H4 (cell line): Measurements from ENCODE around the gene SLC25A21. TPM values are rescaled to one million over a fixed set of nuclear protein-coding genes. Genes with fewer than 3 reads are reported as not detected.

ENCODE experiments used
- DNase-seq: peaks from one replicate; pipeline ENCODE4 v3.0.0-alpha.2; 2015; ENCODE audit warnings: low spot score
- total RNA-seq: library from RNA; depleted of rRNA; stranded (reverse); fragments of >200 nt; shearing (Covaris generic); gene quantifications from 2 replicates; pipeline ENCODE4 v1.2.3, GENCODE V29; 2014

The SLC25A21 gene
- total RNA-seq, 1 experiment from 2014 or later = not detected

DNA sequence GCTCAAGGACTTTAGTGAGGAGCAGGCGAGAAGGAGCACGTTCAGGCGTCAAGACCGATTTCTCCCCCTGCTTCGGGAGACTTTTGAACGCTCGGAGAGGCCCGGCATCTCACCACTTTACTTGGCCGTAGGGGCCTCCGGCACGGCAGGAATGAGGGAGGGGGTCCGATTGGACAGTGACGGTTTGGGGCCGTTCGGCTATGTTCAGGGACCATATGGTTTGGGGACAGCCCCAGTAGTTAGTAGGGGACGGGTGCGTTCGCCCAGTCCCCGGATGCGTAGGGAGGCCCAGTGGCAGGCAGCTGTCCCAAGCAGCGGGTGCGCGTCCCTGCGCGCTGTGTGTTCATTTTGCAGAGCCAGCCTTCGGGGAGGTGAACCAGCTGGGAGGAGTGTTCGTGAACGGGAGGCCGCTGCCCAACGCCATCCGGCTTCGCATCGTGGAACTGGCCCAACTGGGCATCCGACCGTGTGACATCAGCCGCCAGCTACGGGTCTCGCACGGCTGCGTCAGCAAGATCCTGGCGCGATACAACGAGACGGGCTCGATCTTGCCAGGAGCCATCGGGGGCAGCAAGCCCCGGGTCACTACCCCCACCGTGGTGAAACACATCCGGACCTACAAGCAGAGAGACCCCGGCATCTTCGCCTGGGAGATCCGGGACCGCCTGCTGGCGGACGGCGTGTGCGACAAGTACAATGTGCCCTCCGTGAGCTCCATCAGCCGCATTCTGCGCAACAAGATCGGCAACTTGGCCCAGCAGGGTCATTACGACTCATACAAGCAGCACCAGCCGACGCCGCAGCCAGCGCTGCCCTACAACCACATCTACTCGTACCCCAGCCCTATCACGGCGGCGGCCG, 509.6 kb downstream of the SLC25A21 start:
- DNase-seq = peak; percentile 15

GRCh38 chr14:36662258-36662542, 510.2 kb downstream of the SLC25A21 start:
- no peak for DNase-seq

DNA sequence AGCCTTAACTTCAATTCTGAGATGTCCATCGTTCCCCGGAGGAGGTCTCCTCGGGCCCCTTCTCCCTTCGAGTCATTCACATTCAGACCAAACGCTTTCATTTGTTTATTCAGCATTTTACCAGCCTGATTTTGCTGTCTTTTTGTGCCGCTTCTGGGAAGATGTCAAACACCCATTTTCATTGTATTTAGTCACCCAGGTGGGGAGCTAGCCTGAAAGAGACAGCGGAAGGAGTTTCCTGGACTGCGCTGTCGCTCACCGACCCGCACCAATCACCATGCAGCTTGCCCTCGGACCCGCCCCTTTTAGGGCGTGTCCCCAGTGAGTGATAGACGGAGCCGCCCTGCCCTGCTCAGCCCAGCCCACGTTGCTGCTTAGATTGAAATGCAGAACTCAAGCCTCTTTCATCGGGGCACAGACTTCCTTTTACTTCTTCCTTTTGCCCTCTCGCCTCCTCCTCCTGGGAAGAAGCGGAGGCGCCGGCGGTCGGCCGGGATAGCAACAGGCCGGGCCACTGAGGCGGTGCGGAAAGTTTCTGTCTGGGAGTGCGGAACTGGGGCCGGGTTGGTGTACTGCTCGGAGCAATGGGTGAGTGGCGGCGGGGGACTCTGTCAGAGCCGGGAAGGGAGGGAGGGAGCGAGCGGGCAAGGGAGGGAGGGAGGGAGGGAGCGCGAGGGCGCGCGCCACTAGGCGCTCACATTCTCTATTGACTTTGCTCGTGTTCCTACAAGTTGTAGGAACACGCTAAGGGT, 510.7 kb downstream of the SLC25A21 start, which contains the start of gene PAX9:
Gene PAX9, plus strand, starts transcription at position 355 of the 752 bp plus-strand sequence. Its CDS starts 230 bp downstream, at position 585.
- DNase-seq = peak; percentile 90

GRCh38 chr14:36660736-36661505, 511.5 kb downstream of the SLC25A21 start:
- DNase-seq = no peak

DNA sequence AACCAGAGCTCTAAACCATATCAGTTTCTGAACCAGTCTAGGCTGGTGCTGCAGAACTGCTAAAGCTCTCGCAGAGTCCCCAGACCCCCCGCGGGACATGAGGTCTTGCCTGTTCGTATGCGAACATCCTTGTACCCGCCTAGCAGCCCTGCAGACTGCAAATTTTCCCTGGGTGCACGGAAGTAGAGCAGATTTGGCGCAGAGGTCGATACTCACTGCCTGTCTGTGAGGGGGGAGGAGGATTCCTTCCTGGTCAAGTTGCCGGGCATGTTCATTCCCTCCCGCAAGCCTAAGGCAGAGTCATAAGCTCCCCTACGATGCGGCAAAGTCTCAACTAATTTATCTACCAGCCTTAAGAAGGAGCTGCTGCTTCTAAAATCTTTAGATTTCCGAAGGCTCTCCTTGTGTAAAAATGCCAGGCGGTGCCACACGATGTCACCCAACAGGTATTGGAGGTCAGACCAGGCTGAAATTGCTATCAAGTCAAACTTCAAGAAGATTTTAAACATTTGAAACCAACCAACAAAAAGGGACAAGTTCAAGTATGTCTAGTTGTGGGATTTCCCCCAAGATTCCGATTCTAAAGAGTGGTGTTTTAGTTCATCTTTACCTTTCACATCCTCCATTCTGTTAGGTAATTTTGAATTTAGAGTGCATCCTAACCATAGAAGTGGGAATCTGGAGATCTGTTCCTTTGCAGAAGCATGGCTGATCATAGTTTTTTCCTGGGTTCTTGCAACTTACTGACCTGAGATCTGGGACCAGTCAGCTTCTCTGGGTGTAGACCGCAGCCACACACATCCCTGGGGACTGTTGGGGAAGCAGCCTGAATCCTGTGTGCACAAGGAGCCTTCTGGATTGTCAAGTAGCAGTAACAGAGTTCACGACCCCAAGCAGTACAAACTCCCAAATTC, 512.3 kb downstream of the SLC25A21 start:
- DNase-seq = no peak

- DNase-seq = no peak
These were observed 513.2 kb downstream of the SLC25A21 start for GRCh38 chr14:36659010-36659821.

- DNase-seq = no peak
These were observed 514.0 kb downstream of the SLC25A21 start for GRCh38 chr14:36658123-36659009.

GRCh38 chr14:36657399-36658122, 514.8 kb downstream of the SLC25A21 start:
- no peak for DNase-seq

DNA sequence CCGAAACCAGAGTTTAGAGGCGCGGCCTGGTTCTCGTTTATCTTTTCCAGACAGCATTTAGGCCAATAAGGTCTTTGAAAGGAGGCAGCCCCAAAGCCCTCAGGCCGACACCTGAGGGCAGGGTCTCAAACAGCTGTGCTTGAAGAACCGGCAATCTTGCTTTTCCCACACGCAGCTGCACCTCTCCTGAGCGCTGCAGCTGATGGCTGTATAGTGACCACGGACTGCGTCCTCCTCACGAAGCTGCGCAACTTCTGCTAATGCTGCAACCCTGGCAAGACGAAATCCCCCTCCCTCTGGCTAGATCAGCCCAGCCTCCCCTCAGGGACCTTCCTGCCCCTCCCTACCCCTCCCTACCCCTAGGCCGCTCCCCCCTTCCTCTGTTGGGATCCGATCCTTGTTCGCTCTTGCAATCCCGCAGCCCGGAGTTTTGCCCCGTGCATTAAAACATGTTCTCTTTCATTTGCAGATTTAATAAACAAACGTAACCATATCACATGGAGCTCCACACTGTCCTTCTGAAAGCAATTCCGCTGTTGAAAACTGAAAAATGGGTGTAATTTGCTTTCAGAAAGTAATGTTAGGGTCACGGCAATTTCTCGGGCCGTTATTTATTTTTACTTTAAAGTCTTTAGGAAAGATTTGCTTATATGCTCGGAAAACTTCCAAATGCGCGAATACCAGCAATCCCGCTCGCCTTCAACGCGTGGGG, 515.6 kb downstream of the SLC25A21 start:
- DNase-seq = no peak

- DNase-seq = no peak
These were observed 516.3 kb downstream of the SLC25A21 start for GRCh38 chr14:36655963-36656686.

- DNase-seq = no peak
These were observed 516.8 kb downstream of the SLC25A21 start for GRCh38 chr14:36655571-36655962.

DNA sequence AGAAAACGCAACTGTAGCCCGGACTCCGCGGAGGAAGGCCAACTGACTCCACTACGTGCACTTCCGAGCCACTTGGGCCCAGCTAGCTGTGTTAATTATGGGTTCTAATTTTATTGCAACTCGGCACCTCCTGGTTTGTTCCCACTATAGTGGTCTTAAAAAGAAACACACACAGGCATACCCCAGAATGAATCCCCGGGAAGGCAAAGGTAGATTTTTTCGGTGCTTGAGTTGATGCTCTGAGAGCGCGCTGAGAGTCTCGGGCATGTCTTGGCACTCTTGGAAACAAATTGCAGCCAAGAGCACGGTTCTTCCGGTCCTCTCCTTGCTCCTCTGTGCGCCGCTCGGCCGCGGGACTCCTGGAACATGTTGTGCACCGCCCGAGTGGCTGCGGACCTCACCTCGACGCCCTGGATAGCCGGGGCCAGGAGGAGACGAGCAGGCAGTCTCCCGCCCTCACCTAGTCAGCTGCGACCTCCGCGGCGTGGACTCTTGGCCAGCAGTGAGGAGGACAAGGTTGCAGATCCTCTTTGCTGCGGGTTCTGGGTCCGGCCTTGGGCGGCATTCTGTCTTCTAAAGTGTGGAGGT, 517.5 kb downstream of the SLC25A21 start:
- DNase-seq = no peak

DNA sequence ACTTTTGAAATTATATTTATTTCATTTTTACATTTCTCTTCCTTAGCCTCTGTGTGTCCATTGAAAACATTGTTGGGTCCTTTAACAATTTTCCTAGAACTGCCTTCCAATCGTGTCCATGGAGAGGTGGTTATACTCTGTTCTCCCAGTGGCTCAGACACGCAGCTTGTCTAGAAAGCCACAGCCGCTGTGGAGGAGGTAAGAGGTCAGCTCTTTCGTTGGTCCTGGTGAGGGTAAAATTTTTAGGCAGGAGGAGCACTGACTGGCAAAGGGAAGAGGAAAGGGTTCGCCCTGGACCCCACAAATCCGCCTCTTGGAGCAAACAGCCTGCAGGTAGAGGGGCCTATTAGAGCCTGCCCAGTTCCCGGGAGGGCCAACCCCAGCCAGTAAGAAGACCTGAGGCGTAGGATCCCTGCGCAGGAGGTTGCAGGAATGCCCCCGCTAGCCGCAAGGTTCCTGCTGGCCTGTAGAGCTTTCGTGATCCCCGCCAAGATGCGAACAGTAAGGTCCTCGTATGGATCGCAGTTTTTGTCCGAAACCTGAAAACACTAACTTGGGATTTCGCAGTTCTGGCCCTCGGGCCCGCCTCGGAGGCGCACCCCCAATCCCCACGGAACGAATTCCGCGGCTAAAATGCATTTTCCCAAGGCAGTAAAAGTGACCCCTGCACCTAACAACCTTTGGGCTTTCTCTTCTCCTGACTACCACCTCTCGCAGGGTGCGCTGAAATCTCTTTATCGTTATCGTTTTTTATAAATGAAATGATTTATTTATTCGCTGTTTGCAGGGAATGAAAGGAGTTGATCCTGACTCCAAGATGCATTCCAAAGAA, 518.2 kb downstream of the SLC25A21 start:
- no peak for DNase-seq

DNA sequence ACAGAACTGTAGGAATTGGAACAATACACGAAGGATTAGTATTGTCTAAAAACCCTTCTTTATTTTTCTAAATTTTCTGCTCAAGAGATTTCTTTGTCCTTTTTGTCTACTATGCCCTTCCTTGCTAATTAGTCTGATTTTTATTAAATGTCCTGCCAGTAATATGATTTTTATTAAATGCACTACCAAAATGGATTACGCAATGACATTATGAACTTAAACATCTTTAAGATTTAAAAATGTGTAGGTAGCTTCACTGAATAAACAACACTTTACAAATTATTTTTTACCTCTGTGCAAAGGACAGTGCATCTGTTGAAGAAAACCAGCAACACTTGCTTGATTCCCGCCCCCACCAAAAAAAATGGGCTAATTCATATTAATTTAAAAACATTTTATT, 519.0 kb downstream of the SLC25A21 start:
- DNase-seq = no peak

GRCh38 chr14:36652542-36653201, 519.7 kb downstream of the SLC25A21 start:
- no peak for DNase-seq
